Measurements from ENCODE around the gene CBFA2T3.
"Not testable (repeated sequence)": the region's sequence is repeated elsewhere in the genome, so short reads cannot be mapped to it uniquely, and the experiment has no call there.

The CBFA2T3 gene

GRCh38 chr16:89013692-89014402 lies 36.8 kb upstream of the CBFA2T3 start:
- in situ Hi-C loops (cut with HindIII; ENCODE audit: low sequenced_read_pairs), result no loop called here

- in situ Hi-C loops (cut with HindIII; ENCODE audit: low sequenced_read_pairs), result no loop called here
Measured at GRCh38 chr16:89013111-89013510, 36.1 kb upstream of the CBFA2T3 start.

- in situ Hi-C loops (cut with HindIII; ENCODE audit: low sequenced_read_pairs), result no loop called here
Measured at GRCh38 chr16:89012622-89012995, 35.6 kb upstream of the CBFA2T3 start.

- in situ Hi-C loops (cut with HindIII; ENCODE audit: low sequenced_read_pairs), result no loop called here
Measured at GRCh38 chr16:89011909-89012621, 35.1 kb upstream of the CBFA2T3 start.

GRCh38 chr16:89010210-89010925 lies 33.4 kb upstream of the CBFA2T3 start:
- in situ Hi-C loops (cut with HindIII; ENCODE audit: low sequenced_read_pairs), result no loop called here

GRCh38 chr16:89009343-89010209 lies 32.6 kb upstream of the CBFA2T3 start:
- in situ Hi-C loops (cut with HindIII; ENCODE audit: low sequenced_read_pairs), result no loop called here

GRCh38 chr16:89008796-89009195 lies 31.8 kb upstream of the CBFA2T3 start:
- in situ Hi-C loops (cut with HindIII; ENCODE audit: low sequenced_read_pairs), result not testable (repeated sequence)

GRCh38 chr16:89007371-89008249 lies 30.6 kb upstream of the CBFA2T3 start:
- in situ Hi-C loops (cut with HindIII; ENCODE audit: low sequenced_read_pairs), result no loop called here

GRCh38 chr16:89006036-89006752 lies 29.2 kb upstream of the CBFA2T3 start:
- in situ Hi-C loops (cut with HindIII; ENCODE audit: low sequenced_read_pairs), result no loop called here

- in situ Hi-C loops (cut with HindIII; ENCODE audit: low sequenced_read_pairs), result no loop called here
Measured at GRCh38 chr16:89005201-89006035, 28.4 kb upstream of the CBFA2T3 start.

GRCh38 chr16:89004209-89004831 lies 27.3 kb upstream of the CBFA2T3 start:
- in situ Hi-C loops (cut with HindIII; ENCODE audit: low sequenced_read_pairs), result no loop called here

- in situ Hi-C loops (cut with HindIII; ENCODE audit: low sequenced_read_pairs), result no loop called here
Measured at GRCh38 chr16:89003831-89004208, 26.8 kb upstream of the CBFA2T3 start.

- in situ Hi-C loops (cut with HindIII; ENCODE audit: low sequenced_read_pairs), result no loop called here
Measured at GRCh38 chr16:89002851-89003830, 26.1 kb upstream of the CBFA2T3 start.

- in situ Hi-C loops (cut with HindIII; ENCODE audit: low sequenced_read_pairs), result not testable (repeated sequence)
Measured at GRCh38 chr16:89002081-89002480, 25.1 kb upstream of the CBFA2T3 start.

- in situ Hi-C loops (cut with HindIII; ENCODE audit: low sequenced_read_pairs), result no loop called here
Measured at GRCh38 chr16:89001117-89002027, 24.4 kb upstream of the CBFA2T3 start.

All from endothelial cell of hepatic sinusoid (primary cell).